Fibroblast of skin of left biceps (primary cell): ENCODE measurements around the gene PPIP5K1.
"Not testable (repeated sequence)": the region's sequence is repeated elsewhere in the genome, so short reads cannot be mapped to it uniquely, and the experiment has no call there.

Experiments
- DNase-seq, 2 experiments: peaks; one replicate each; pipeline ENCODE4 v3.0.0-alpha.2; 2013; ENCODE audit warnings: low read depth in 2 of 2

The PPIP5K1 gene

GRCh38 chr15:43545426-43545825 is 44.6 kb downstream of the PPIP5K1 start:
- DNase-seq = no peak

DNA sequence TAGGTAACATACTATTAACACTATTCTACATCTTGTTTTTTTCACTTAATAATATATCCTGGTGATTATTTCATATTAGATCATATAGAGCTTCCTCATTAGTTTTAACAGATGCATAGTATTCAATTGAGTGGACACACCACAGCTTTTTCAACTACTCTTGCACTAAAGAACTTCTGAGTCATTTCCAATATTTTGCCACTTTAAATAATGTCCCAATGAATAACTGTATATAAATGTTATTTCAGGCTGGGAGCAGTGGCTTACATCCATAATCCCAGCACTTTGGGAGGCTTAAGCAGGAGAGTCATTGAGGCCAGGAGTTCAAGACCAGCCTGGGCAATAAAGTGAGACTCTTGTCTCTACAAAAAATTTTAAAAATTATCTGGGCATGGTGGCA is 45.7 kb downstream of the PPIP5K1 start:
- no peak for DNase-seq

DNA sequence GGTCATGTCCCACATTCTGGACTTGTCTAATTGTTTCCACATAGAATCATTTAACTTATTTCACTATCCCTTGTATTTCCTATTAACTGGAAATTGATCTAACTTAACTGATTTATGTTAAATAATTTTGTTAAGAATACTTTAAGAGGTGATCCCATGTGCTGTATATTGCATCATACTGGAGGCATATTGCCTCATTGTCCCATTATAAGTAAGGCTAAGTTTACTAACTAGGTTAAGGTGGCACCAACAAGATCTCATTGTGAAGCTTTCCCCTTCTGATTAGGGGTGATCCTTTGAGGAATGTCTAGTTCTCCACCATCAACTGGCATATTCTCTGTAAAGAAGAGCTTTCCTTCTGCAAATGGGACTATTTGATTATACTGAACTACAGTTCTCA is 48.2 kb downstream of the PPIP5K1 start:
- no peak for DNase-seq

DNA sequence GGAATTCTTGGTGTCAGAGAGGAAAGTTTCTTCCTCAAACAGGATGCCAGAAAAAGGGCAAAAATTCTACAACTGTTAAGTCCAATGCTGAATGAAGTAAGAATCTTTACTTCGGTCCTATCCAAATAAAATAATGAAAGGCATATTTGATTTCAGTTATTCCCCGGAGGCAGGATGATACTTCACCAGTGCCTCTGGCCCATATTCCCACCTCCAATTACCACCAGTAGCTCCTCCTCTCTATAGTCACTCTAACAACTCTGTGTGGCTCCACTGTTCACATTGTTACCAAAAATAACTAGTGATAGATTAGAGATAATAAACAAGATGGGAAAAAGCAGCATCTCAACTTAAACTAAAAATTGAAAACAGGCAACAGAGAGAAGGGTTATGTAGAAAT is 51.9 kb downstream of the PPIP5K1 start:
- DNase-seq = no peak

DNA sequence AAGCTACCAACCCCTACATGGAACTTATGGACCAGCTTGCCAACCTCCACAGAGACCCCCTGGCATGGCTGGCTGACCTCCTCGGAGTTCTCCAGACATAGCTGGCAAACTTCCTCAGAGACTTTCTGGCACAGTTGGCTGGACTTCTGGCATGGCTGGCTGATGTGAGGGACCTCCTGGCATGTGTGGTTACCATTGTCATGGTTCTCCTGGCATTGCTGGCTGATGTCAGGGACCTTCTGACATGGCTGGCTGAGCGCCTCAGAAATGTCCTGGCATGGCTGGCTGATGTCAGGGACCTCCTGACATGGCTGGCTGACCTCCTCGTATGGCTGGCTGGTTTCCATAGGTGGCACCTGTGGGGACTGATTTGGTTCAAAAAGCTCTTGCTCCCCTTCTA is 55.1 kb downstream of the PPIP5K1 start:
- no peak for DNase-seq

- DNase-seq = not testable (repeated sequence)
Measured at GRCh38 chr15:43532826-43533225, 57.2 kb downstream of the PPIP5K1 start.

- DNase-seq = no peak
Measured at GRCh38 chr15:43531018-43531670, 58.9 kb downstream of the PPIP5K1 start.

GRCh38 chr15:43529587-43530345 is 60.2 kb downstream of the PPIP5K1 start:
- DNase-seq = no peak

GRCh38 chr15:43529141-43529540 is 60.9 kb downstream of the PPIP5K1 start:
- DNase-seq = no peak

- no peak for DNase-seq
Measured at GRCh38 chr15:43528542-43529007, 61.4 kb downstream of the PPIP5K1 start.

GRCh38 chr15:43527802-43528541 is 62.0 kb downstream of the PPIP5K1 start:
- DNase-seq = no peak

GRCh38 chr15:43527016-43527801 is 62.8 kb downstream of the PPIP5K1 start:
- DNase-seq = no peak

DNA sequence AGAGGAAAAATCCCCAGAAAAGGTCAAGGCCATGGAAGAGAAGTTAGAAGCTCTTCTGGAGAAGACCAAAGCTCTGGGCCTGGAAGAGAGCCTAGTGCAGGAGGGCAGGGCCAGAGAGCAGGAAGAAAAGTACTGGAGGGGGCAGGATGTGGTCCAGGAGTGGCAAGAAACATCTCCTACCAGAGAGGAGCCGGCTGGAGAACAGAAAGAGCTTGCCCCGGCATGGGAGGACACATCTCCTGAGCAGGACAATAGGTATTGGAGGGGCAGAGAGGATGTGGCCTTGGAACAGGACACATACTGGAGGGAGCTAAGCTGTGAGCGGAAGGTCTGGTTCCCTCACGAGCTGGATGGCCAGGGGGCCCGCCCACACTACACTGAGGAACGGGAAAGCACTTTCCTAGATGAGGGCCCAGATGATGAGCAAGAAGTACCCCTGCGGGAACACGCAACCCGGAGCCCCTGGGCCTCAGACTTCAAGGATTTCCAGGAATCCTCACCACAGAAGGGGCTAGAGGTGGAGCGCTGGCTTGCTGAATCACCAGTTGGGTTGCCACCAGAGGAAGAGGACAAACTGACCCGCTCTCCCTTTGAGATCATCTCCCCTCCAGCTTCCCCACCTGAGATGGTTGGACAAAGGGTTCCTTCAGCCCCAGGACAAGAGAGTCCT is 63.6 kb downstream of the PPIP5K1 start:
- no peak for DNase-seq

DNA sequence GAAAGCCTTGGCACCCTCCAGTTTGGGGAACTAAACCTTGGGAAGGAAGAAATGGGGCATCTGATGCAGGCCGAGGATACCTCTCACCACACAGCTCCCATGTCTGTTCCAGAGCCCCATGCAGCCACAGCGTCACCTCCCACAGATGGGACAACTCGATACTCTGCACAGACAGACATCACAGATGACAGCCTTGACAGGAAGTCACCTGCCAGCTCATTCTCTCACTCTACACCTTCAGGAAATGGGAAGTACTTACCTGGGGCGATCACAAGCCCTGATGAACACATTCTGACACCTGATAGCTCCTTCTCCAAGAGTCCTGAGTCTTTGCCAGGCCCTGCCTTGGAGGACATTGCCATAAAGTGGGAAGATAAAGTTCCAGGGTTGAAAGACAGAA is 64.9 kb downstream of the PPIP5K1 start:
- no peak for DNase-seq

GRCh38 chr15:43524254-43524845 is 65.7 kb downstream of the PPIP5K1 start:
- no peak for DNase-seq

DNA sequence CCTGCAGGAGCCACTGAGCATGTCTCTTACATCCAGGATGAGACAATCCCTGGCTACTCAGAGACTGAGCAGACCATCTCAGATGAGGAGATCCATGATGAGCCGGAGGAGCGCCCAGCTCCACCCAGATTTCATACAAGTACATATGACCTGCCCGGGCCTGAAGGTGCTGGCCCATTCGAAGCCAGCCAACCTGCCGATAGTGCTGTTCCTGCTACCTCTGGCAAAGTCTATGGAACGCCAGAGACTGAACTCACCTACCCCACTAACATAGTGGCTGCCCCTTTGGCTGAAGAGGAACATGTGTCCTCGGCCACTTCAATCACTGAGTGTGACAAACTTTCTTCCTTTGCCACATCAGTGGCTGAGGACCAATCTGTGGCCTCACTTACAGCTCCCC is 66.4 kb downstream of the PPIP5K1 start:
- no peak for DNase-seq

- no peak for DNase-seq
Measured at GRCh38 chr15:43522247-43522646, 67.8 kb downstream of the PPIP5K1 start.

- DNase-seq = no peak
Measured at GRCh38 chr15:43521419-43521818, 68.6 kb downstream of the PPIP5K1 start.

GRCh38 chr15:43520138-43520537 is 69.9 kb downstream of the PPIP5K1 start:
- no peak for DNase-seq

DNA sequence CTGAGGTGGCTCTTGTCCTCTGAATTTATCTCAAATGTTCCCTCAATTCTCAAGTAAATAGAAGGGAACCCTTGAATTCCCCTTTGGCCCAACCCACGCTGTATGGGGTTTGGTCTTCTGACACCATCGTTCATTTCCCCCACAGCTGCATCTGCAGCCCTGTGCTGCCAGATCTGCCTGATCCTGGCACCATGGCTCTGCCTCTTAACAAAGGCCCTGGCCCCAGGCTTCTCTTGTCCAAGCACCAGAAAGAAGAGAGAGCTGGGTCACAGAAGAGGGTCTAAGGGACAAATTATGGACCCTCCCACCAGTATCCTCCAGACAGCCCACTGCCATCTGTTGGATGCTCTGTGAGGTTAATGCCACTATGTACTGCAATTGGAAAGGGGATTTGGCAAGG is 70.8 kb downstream of the PPIP5K1 start:
- DNase-seq = no peak

GRCh38 chr15:43518197-43518761 is 71.7 kb downstream of the PPIP5K1 start:
- no peak for DNase-seq
